A549 (cell line): ENCODE measurements around the gene NT5C2.

Source experiments
- HDAC2 ChIP-seq: fragments of 200-600 bp; sonication (generic); IDR thresholded peaks from 2 replicates; pipeline ENCODE4 v1.6.1; 2016
- POLR2A ChIP-seq: IDR thresholded peaks from 2 replicates; pipeline ENCODE4 v1.6.1; 2012; ENCODE audit warnings: mild to moderate bottlenecking, low read length
- ZC3H11A ChIP-seq: fragments of 450-650 bp; IDR thresholded peaks from 2 replicates; pipeline ENCODE4 v1.6.1; 2014; ENCODE audit warnings: antibody characterized with exemption, mild to moderate bottlenecking
- TF ChIP-seq, protein P1 (sequence below): fragments of >200 bp; sonication (Bioruptor Twin); formaldehyde crosslinking; IDR thresholded peaks from 3 replicates; pipeline ENCODE4 v1.5.1; 2016
- TF ChIP-seq, protein P2 (sequence below): fragments of >200 bp; sonication (Bioruptor Twin); formaldehyde crosslinking; IDR thresholded peaks from 2 replicates; pipeline ENCODE4 v1.6.1; 2016
- TF ChIP-seq, protein P3 (sequence below): IDR thresholded peaks from 2 replicates; pipeline ENCODE4 v1.6.1; 2012
- TF ChIP-seq, protein P4 (sequence below): fragments of 150-350 bp; IDR thresholded peaks from 2 replicates; pipeline ENCODE4 v1.6.1; 2014; ENCODE audit warnings: low read depth, mild to moderate bottlenecking, low read length

DNA sequence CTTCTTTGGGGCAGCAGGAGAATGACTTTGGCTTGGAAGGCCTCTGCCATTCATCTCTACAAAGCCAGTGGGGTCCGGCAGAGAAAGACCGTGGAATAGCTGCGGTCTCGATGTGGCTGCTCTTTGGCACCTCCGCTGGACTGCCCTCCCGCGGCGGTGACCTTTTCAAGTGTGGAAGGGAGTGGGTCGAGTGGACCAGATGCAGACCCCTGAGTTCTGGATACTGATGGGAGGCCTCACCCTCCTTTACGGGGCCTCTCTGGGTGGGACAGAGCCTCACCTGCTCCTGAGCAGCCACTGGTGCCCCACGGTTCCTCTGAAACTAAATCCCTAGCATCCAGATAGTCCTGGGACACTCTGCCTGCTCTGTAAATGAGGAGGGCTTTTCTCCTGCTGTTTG lies 113.1 kb downstream of the NT5C2 start:
- TF ChIP-seq, protein P1, sequence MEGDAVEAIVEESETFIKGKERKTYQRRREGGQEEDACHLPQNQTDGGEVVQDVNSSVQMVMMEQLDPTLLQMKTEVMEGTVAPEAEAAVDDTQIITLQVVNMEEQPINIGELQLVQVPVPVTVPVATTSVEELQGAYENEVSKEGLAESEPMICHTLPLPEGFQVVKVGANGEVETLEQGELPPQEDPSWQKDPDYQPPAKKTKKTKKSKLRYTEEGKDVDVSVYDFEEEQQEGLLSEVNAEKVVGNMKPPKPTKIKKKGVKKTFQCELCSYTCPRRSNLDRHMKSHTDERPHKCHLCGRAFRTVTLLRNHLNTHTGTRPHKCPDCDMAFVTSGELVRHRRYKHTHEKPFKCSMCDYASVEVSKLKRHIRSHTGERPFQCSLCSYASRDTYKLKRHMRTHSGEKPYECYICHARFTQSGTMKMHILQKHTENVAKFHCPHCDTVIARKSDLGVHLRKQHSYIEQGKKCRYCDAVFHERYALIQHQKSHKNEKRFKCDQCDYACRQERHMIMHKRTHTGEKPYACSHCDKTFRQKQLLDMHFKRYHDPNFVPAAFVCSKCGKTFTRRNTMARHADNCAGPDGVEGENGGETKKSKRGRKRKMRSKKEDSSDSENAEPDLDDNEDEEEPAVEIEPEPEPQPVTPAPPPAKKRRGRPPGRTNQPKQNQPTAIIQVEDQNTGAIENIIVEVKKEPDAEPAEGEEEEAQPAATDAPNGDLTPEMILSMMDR = no peak
- TF ChIP-seq, protein P2, sequence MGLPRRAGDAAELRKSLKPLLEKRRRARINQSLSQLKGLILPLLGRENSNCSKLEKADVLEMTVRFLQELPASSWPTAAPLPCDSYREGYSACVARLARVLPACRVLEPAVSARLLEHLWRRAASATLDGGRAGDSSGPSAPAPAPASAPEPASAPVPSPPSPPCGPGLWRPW = no peak
- TF ChIP-seq, protein P3, sequence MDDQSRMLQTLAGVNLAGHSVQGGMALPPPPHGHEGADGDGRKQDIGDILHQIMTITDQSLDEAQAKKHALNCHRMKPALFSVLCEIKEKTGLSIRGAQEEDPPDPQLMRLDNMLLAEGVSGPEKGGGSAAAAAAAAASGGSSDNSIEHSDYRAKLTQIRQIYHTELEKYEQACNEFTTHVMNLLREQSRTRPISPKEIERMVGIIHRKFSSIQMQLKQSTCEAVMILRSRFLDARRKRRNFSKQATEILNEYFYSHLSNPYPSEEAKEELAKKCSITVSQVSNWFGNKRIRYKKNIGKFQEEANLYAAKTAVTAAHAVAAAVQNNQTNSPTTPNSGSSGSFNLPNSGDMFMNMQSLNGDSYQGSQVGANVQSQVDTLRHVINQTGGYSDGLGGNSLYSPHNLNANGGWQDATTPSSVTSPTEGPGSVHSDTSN = no peak
- TF ChIP-seq ZC3H11A (no peak), POLR2A (no peak), HDAC2 (no peak)
- TF ChIP-seq, protein P4, sequence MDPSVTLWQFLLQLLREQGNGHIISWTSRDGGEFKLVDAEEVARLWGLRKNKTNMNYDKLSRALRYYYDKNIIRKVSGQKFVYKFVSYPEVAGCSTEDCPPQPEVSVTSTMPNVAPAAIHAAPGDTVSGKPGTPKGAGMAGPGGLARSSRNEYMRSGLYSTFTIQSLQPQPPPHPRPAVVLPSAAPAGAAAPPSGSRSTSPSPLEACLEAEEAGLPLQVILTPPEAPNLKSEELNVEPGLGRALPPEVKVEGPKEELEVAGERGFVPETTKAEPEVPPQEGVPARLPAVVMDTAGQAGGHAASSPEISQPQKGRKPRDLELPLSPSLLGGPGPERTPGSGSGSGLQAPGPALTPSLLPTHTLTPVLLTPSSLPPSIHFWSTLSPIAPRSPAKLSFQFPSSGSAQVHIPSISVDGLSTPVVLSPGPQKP = no peak
